NCI-H1105 treated with DMSO at 0.1 percent for 48 hours (cell line): ENCODE results near the gene SRSF12.
"Not testable (repeated sequence)": the region's sequence is repeated elsewhere in the genome, so short reads cannot be mapped to it uniquely, and the experiment has no call there.

Experiments
- DNase-seq: peaks from one replicate; lab custom pipeline; 2025; lab: John Stamatoyannopoulos, UW

Gene SRSF12

DNA sequence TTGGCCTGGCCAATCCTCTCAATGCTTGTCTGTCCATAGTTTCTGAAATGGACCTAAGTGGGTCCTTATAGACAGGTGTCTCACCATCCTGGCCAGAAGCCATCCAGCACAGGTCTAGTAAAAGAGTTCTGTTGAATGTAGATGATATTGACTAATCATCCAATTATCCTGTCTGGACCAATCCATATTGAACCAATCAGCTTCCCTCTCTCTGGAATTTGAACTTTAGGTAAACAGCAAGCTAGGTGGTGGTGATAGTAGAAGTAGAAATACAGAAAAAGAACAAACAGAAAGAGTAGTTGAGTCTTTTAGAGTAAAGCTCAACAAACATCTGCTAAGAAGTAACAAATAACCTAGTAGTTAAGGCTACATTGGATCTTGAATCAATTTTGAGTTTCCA, 46.8 kb downstream of the SRSF12 start:
- no peak for DNase-seq

DNA sequence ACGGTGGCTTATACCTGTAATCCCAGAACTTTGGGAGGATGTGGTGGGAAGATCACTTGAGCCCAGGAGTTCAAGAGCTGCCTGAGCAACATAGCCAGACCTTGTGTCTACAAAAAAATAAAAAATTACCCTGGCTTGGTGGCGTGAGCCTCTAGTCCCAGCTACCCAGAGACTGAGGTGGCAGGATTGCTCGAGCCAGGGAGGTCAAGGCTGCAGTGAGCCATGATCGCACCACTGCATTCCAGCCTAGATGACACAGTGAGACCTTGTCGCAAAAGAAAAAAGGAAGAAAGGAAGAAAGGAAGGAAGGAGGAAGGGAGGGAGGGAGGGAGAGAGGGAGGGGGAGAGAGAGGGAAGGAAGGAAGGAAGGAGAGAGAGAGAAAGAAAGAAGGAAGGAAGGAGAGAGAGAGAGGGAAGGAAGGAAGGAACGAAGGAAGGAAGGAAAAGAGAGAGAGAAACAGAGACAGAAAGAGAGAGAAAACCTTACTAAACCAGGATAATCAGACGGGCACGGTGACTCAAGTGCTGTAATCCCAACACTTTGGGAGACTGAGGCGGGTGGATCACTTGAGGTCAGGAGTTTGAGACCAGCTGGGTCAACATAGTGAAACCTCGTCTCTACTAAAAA, 48.2 kb downstream of the SRSF12 start:
- no peak for DNase-seq

- no peak for DNase-seq
Observed at GRCh38 chr6:89068695-89069094, 49.2 kb downstream of the SRSF12 start.

GRCh38 chr6:89067796-89068195, 50.1 kb downstream of the SRSF12 start:
- no peak for DNase-seq

GRCh38 chr6:89066940-89067646, 50.8 kb downstream of the SRSF12 start:
- DNase-seq, result no peak

DNA sequence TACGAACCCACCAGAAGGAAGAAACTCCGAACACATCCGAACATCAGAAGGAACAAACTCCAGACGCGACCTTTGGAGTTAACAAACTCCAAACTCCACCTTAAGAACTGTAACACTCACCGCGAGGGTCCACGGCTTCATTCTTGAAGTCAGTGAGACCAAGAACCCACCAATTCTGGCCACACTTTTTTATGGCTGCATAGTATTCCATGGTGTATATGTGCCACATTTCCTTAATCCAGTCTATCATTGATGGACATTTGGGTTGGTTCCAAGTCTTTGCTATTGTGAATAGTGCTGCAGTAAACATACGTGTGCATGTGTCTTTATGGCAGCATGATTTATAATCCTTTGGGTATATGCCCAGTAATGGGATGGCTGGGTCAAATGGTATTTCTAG, 51.8 kb downstream of the SRSF12 start:
- not testable (repeated sequence) for DNase-seq

DNA sequence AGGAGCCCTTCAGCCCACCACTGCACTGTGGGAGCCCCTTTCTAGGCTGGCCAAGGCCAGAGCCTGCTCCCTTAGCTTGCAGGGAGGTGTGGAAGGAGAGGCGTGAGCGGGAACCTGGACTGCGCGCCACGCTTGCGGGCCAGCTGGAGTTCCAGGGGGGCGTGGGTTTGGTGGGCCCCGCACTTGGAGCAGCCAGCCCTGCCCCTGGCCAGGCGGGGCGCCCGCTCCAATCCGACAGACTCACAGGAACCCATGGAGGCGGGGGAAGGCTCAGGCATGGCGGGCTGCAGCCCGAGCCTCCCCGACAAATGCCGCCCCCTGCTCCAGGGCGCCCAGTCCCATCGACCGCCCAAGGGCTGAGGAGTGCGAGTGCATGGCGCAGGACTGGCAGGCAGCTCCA, 52.9 kb downstream of the SRSF12 start:
- not testable (repeated sequence) for DNase-seq

DNA sequence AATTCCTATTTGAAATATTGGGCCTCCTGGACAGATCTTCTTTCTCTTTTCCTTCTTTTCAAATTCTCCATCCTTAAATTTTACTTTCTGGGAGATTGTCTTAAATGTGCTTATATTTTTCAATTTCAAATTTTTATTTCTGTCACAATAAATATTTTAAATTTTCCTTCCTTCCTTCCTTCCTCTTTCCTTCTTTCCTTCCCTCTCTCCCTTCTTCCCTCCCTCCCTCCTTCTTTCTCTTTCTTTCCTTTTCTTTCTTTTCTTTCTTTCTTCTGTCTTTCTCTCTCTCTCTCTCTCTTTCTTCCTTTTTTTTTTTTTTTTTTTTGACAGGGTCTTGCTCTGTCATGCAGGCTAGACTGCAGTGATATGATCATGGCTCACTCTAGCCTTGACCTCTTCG, 54.0 kb downstream of the SRSF12 start:
- DNase-seq, result no peak

GRCh38 chr6:89059227-89059626, 58.6 kb downstream of the SRSF12 start:
- no peak for DNase-seq

- DNase-seq, result no peak
Observed at GRCh38 chr6:89058627-89059026, 59.2 kb downstream of the SRSF12 start.

- DNase-seq, result no peak
Observed at GRCh38 chr6:89057759-89058158, 60.1 kb downstream of the SRSF12 start.

GRCh38 chr6:89054208-89054607, 63.7 kb downstream of the SRSF12 start:
- no peak for DNase-seq

DNA sequence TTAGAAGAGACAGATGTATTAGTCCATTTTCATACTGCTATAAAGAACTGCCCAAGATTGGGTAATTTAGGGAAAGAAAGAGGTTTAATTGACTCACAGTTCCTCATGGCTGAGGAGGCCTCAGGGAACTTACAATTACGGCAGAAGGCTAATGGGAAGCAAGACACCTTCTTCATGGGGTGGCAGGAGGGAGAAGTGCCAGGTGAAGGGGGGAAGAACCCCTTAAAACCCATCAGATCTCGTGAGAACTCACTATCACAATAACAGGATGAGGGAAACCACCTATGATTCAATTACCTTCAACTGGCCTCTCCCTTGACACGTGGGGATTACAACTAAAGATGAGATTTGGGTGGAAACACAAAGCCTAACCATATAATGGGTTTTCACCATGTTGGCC, 66.2 kb downstream of the SRSF12 start:
- no peak for DNase-seq

DNA sequence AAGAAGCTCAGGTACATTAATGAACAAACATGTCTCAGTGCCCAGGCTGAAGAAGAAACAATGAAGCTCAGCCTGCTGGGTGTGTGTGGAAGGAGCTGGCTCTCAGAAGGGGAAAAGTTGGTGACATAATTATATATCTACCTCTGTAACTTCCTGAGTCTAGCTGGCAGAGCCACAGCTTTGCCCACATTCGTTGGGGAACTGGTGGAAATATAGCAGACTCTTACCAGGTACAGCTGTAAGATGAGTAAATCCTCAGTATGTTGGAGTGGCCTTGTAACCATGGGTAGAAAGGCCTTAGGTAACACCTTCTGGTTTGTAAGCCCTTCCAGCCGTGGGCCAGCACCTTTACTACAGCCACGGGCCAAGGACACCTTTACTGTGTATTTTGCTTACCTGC, 67.2 kb downstream of the SRSF12 start:
- DNase-seq, result no peak

- DNase-seq, result no peak
Observed at GRCh38 chr6:89050155-89050554, 67.7 kb downstream of the SRSF12 start.

DNA sequence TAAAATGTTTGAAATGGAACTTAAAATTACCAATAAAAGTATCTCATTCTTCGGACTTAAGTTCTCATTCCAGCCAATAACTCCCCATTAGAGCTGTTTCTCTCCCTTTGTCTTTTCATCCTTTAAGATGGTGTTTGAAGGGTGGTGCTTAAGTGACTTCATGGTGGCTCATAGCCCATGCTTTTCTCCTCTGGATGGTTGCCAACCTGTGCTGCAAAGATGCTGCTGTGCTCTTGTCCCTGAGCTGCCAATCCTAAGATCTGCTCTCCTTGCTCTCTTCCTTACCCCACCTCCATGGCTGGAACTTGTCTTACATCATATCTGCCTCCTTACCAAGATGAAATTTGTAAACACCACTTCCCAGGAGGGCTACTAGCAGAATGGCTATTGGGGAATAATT, 68.9 kb downstream of the SRSF12 start:
- peak; percentile 19 for DNase-seq

DNA sequence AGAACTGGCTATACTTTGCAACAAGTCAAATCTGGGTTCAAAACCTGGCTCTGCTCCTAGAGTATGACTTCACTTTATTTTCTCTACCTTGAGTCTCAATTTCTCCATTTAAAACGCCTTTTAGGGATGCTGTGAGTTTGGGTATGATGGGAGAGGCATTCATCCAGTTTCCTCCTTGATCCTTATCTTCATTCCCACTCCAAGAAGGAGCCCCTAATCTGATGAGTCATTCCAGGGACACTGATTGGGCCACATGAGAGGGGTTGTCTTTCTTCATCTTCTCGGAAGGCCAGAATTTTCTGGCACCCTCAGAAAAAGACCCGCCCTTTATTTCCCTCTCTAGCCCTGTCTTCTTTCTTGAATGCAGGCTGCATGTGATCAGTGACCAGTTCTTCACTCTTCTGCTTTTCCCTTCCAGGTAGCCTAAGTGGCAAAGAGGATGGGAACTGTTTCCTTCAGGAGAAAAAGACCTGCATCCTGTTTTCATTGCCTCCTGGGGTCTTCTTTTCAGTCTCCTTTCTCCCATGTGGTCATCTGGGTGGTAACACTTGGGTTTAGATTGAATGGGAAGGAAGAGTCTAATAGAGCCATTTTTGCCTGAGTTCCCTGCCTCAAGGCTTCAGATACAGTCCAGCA, 69.5 kb downstream of the SRSF12 start:
- DNase-seq, result no peak

DNA sequence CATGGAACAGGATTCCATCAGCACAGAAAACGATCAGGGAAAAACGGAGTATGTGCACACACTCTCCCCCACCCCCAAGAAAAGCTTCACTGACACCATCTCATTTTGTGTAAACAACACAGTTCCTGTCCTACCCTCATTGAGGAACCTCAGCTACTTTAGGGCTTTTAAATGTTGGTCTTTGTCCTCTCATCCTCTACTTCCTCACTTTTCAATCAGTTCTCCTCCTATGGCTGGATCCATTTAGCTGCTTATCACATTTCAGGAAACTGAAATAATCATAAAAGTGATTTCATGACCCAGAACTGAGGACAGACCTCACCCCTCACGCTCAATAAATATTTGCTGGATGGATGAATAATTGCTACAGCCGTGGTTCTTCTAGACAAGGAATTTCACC, 70.4 kb downstream of the SRSF12 start:
- DNase-seq, result no peak
